WTC11 (cell line): ENCODE measurements around the gene CTNNA3.

ENCODE experiments used
- ATF1 ChIP-seq: sonication (generic); formaldehyde crosslinking; IDR thresholded peaks from 2 replicates; pipeline ENCODE4 v1.8.1; 2023; ENCODE audit warnings: mild to moderate bottlenecking, moderate library complexity, missing genetic modification reagents
- CTCF ChIP-seq: fragments of 200-600 bp; IDR thresholded peaks from 2 replicates; pipeline ENCODE4 v1.8.0; 2022; ENCODE audit warnings: antibody characterized with exemption
- ESRRA ChIP-seq: sonication (generic); formaldehyde crosslinking; IDR thresholded peaks from 2 replicates; pipeline ENCODE4 v1.8.1; 2022; ENCODE audit warnings: mild to moderate bottlenecking, missing genetic modification reagents, borderline replicate concordance
- SMAD3 ChIP-seq: sonication (generic); formaldehyde crosslinking; IDR thresholded peaks from 2 replicates; pipeline ENCODE4 v1.8.0; 2022; ENCODE audit warnings: missing genetic modification reagents, mild to moderate bottlenecking, borderline replicate concordance
- SP1 ChIP-seq: sonication (generic); formaldehyde crosslinking; conservative IDR thresholded peaks from 2 replicates; pipeline ENCODE4 v1.8.1; 2022; ENCODE audit warnings: missing genetic modification reagents
- TEAD4 ChIP-seq: sonication (generic); formaldehyde crosslinking; IDR thresholded peaks from 2 replicates; pipeline ENCODE4 v1.8.0; 2022; ENCODE audit warnings: mild to moderate bottlenecking, missing genetic modification reagents
- USF2 ChIP-seq: sonication (generic); formaldehyde crosslinking; IDR thresholded peaks from 2 replicates; pipeline ENCODE4 v1.8.1; 2023; ENCODE audit warnings: mild to moderate bottlenecking, missing genetic modification reagents, moderate library complexity
- ZNF138 ChIP-seq: sonication (generic); formaldehyde crosslinking; conservative IDR thresholded peaks from 2 replicates; pipeline ENCODE4 v1.8.1; 2022; ENCODE audit warnings: mild to moderate bottlenecking, moderate library complexity, missing genetic modification reagents
- ZNF219 ChIP-seq: sonication (generic); formaldehyde crosslinking; IDR thresholded peaks from 2 replicates; pipeline ENCODE4 v1.8.0; 2023; ENCODE audit warnings: missing genetic modification reagents, mild to moderate bottlenecking, borderline replicate concordance
- ZNF317 ChIP-seq: sonication (generic); formaldehyde crosslinking; IDR thresholded peaks from 2 replicates; pipeline ENCODE4 v1.8.1; 2023; ENCODE audit warnings: low read depth, mild to moderate bottlenecking, moderate library complexity, missing genetic modification reagents, borderline replicate concordance
- TF ChIP-seq, protein P1 (sequence below): sonication (generic); formaldehyde crosslinking; IDR thresholded peaks from 2 replicates; pipeline ENCODE4 v1.8.1; 2022; ENCODE audit warnings: low read depth, mild to moderate bottlenecking, moderate library complexity, missing genetic modification reagents, borderline replicate concordance

- TF ChIP-seq CTCF (no peak), SMAD3 (CRISPR knock-in tag) (no peak), ATF1 (CRISPR knock-in tag) (no peak), ESRRA (CRISPR knock-in tag) (no peak), ZNF138 (CRISPR knock-in tag) (no peak), SP1 (CRISPR knock-in tag) (no peak), ZNF219 (CRISPR knock-in tag) (no peak), USF2 (CRISPR knock-in tag) (no peak), ZNF317 (CRISPR knock-in tag) (no peak), TEAD4 (CRISPR knock-in tag) (no peak)
- TF ChIP-seq, protein P1, sequence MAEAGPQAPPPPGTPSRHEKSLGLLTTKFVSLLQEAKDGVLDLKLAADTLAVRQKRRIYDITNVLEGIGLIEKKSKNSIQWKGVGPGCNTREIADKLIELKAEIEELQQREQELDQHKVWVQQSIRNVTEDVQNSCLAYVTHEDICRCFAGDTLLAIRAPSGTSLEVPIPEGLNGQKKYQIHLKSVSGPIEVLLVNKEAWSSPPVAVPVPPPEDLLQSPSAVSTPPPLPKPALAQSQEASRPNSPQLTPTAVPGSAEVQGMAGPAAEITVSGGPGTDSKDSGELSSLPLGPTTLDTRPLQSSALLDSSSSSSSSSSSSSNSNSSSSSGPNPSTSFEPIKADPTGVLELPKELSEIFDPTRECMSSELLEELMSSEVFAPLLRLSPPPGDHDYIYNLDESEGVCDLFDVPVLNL: no peak
These were observed 1785.8 kb downstream of the CTNNA3 start for GRCh38 chr10:65910209-65910608.
